Nephron (organoid): ENCODE results near the gene NOP56.
"Not testable (repeated sequence)": the region's sequence is repeated elsewhere in the genome, so short reads cannot be mapped to it uniquely, and the experiment has no call there.

Experiments used
- H3K27ac Mint-ChIP-seq, 3 experiments: 2 replicates each; pipeline ENCODE4 v1.8.0; 2020; ENCODE audit warnings: mixed read lengths in 3 of 3, mild to moderate bottlenecking in 2 of 3, moderate library complexity in 1 of 3
- H3K27me3 Mint-ChIP-seq: 2 replicates; pipeline ENCODE4 v1.8.0; 2021; ENCODE audit warnings: low read depth, mild to moderate bottlenecking, moderate library complexity, mixed read lengths
- H3K36me3 Mint-ChIP-seq: 2 replicates; pipeline ENCODE4 v1.8.0; 2020; ENCODE audit warnings: low read depth, mixed read lengths
- H3K4me1 Mint-ChIP-seq: 2 replicates; pipeline ENCODE4 v1.8.0; 2020; ENCODE audit warnings: mixed read lengths
- H3K4me3 Mint-ChIP-seq, 3 experiments: 2 replicates each; pipeline ENCODE4 v1.8.0; 2020; ENCODE audit warnings: mild to moderate bottlenecking in 3 of 3, mixed read lengths in 3 of 3, moderate library complexity in 2 of 3
- H3K9me3 Mint-ChIP-seq: 2 replicates; pipeline ENCODE4 v1.8.0; 2020; ENCODE audit warnings: mixed read lengths
- TF ChIP-seq, protein P1 (sequence below), 3 experiments: fragments of 200-600 bp; sonication (generic); IDR thresholded peaks; one replicate each; pipeline ENCODE4 v1.5.0; 2021; ENCODE audit warnings: antibody characterized with exemption in 3 of 3; ENCODE audit not compliant: unreplicated experiment in 3 of 3

Gene NOP56

DNA sequence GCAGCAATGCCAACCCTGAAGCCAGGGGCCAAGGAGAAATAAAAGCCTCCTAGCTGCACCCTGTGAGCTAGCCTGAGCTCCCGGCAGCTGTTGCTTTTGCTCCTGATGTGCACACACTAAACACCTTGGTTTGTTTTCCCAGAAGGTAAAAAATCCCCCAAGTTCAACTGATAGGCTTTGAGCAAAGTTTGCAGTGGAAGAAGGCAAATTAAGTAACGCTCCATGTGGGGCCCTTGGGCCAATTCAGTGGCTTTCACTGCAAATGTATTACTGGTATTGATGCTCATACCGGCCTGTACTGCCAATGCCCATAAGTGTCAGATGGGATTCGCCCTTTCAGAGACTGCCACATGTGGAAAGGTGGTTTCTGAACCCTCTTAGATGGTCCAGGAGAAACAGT lies 21.0 kb downstream of the NOP56 start:
- no peaks in the 10 kb centered on the region for H3K9me3 Mint-ChIP-seq
- peaks cover 24% of the 10 kb centered on the region for H3K27me3 Mint-ChIP-seq
- H3K36me3 Mint-ChIP-seq: no peaks in the 10 kb centered on the region
- TF ChIP-seq, protein P1, sequence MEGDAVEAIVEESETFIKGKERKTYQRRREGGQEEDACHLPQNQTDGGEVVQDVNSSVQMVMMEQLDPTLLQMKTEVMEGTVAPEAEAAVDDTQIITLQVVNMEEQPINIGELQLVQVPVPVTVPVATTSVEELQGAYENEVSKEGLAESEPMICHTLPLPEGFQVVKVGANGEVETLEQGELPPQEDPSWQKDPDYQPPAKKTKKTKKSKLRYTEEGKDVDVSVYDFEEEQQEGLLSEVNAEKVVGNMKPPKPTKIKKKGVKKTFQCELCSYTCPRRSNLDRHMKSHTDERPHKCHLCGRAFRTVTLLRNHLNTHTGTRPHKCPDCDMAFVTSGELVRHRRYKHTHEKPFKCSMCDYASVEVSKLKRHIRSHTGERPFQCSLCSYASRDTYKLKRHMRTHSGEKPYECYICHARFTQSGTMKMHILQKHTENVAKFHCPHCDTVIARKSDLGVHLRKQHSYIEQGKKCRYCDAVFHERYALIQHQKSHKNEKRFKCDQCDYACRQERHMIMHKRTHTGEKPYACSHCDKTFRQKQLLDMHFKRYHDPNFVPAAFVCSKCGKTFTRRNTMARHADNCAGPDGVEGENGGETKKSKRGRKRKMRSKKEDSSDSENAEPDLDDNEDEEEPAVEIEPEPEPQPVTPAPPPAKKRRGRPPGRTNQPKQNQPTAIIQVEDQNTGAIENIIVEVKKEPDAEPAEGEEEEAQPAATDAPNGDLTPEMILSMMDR (IDR thresholded peaks at IDR 0.05; ENCODE audit: unreplicated experiment in 3 of 3): no peak
- no peak overlapping the region for H3K27ac Mint-ChIP-seq
- H3K4me3 Mint-ChIP-seq: no peak overlapping the region
- H3K4me1 Mint-ChIP-seq: no peaks in the 10 kb centered on the region

DNA sequence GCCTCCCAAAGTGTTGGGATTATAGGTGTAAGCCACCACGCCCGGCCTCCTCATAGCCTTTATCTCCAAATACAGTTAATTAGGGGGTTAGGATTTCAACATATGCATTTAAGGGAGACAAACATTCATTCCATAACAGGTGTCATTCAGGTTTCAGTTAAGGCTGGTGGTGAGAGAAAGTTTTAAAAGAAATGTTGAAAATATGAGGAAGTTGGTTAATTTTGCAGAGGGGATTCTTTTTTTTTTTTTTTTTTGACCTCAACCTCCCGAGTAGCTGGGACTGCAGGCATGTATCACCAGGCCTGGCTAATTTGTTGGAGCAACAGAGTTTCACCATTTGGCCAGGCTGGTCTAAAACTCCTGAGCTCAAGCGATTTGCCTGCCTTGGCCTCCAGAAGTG lies 27.6 kb downstream of the NOP56 start:
- H3K27ac Mint-ChIP-seq: no peak overlapping the region
- TF ChIP-seq, protein P1 (IDR thresholded peaks at IDR 0.05; ENCODE audit: unreplicated experiment in 3 of 3): no peak
- no peak overlapping the region for H3K4me3 Mint-ChIP-seq
- H3K4me1 Mint-ChIP-seq: no peaks in the 10 kb centered on the region
- no peaks in the 10 kb centered on the region for H3K36me3 Mint-ChIP-seq
- no peaks in the 10 kb centered on the region for H3K9me3 Mint-ChIP-seq
- peaks cover 33% of the 10 kb centered on the region for H3K27me3 Mint-ChIP-seq

DNA sequence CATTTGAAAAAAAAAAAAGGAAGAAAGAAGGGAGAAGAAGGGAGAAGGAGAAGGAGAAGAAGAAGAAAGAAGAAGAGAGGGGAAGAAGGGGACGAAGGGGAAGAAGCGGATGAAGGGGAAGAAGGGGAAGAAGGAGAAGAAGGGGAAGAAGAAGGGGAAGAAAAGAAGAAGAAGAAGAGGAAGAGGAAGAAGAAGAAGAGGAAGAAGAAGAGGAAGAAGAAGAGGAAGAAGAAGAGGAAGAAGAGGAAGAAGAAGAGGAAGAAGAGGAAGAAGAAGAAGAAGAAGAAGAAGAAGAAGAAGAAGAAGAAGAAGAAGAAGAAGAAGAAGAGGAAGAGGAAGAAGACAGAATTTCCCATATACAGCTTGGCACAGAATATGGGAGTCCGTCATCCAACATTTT lies 29.6 kb downstream of the NOP56 start:
- not testable (repeated sequence) for H3K9me3 Mint-ChIP-seq, H3K27ac Mint-ChIP-seq, H3K36me3 Mint-ChIP-seq, H3K4me3 Mint-ChIP-seq, H3K4me1 Mint-ChIP-seq
- H3K27me3 Mint-ChIP-seq: peaks cover 47% of the 10 kb centered on the region

DNA sequence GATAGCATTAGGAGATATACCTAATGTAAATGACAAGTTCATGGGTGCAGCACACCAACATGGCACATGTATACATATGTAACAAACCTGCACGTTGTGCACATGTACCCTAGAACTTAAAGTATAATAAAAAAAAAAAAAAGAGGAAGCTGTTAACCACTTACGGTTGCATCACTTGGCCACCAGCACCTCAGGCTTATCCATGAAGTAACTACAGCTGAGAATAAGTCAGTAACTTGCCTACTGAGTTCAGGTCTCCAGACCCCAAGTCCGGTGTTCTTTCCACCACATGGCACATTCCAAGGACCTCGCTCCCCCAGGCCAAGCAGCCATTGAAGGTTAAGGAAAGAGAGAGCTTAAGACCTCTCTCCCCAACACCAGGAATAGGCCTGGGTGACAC lies 32.4 kb downstream of the NOP56 start:
- not testable (repeated sequence) for H3K4me1 Mint-ChIP-seq, H3K9me3 Mint-ChIP-seq, H3K27ac Mint-ChIP-seq, H3K36me3 Mint-ChIP-seq, H3K4me3 Mint-ChIP-seq
- peaks cover 71% of the 10 kb centered on the region for H3K27me3 Mint-ChIP-seq

DNA sequence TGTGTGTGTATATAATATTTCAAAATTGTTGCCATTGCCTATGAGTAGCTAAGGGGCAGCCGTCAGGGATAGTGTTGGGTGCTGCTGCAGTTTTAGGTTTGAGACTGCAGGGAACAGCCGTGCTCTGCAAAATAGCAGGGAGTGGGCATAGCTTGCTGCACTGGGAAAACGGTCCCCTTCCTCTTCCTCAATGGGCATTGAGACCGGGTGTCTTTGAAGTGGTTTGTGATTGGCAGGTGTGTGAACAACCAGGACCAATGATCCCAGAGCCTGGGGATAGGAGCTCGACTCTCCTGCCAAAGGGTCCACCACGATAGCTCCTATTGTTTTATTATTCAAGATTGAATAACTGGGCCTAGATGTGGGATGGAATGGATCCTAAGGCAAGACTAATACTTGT lies 35.1 kb downstream of the NOP56 start:
- no peak overlapping the region for H3K4me3 Mint-ChIP-seq
- TF ChIP-seq, protein P1 (IDR thresholded peaks at IDR 0.05; ENCODE audit: unreplicated experiment in 3 of 3): no peak
- no peaks in the 10 kb centered on the region for H3K36me3 Mint-ChIP-seq
- no peak overlapping the region for H3K27ac Mint-ChIP-seq
- peaks cover 80% of the 10 kb centered on the region for H3K27me3 Mint-ChIP-seq
- H3K9me3 Mint-ChIP-seq: no peaks in the 10 kb centered on the region
- H3K4me1 Mint-ChIP-seq: peaks cover 20% of the 10 kb centered on the region

DNA sequence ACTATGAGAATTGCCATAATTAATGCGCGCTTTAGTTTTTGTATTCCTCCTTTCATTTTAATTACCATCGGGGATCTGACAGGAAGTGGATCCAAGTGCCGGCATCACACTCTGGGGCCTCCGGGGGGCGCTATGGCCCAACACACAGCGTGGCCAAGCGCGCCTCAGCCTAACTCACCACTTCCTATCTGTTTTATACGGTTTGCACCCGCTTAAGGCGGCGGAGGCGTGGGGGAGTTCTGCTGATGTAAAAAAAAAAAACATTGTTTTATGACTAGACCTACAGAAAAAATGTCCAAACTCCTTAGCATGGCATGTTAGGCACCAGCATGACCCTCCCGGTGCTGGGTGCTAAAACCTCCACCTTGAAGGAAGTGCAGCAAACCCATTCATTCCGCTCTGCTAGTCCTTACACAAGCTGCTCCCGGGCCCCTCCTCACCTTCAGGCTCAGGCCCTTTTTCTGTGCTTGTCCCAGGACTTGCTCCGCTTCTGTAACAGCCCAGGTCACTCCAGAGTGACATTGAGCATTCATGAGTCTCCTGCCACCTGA lies 35.7 kb downstream of the NOP56 start:
- TF ChIP-seq, protein P1 (IDR thresholded peaks at IDR 0.05; ENCODE audit: unreplicated experiment in 3 of 3): peak; percentile 63 to 81 (median 75)
- no peaks in the 10 kb centered on the region for H3K36me3 Mint-ChIP-seq

DNA sequence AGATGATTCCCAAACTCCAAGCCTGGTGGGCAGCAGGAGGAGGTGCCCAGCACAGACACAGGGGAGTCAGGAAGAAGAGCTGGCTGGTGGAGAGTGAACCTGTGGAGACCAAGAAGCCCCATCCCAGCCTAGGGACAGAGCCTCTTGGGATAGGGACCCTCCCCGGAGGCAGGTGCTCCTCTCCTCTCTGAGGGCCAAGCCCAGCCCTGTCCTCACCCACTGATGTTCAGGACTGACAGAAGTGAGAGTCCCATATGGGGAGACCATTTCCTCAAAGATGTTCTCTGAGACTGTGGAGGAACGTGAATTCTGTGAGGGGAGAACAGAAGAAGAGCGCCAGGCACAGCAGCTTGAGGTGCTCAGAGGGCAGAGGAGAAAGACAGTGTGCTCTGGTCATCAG lies 37.8 kb downstream of the NOP56 start:
- Mint-ChIP-seq H3K27me3 (peaks cover 83% of the 10 kb centered on the region), H3K36me3 (no peaks in the 10 kb centered on the region), H3K9me3 (no peaks in the 10 kb centered on the region)

More for the DNA sequence above, 35.7 kb downstream of the NOP56 start:
- no peaks in the 10 kb centered on the region for H3K9me3 Mint-ChIP-seq
- no peak overlapping the region for H3K27ac Mint-ChIP-seq
- H3K4me1 Mint-ChIP-seq: peaks cover 20% of the 10 kb centered on the region
- H3K27me3 Mint-ChIP-seq: peaks cover 76% of the 10 kb centered on the region
- peak overlapping the region; percentile 14 to 24 (median 23) for H3K4me3 Mint-ChIP-seq

More for the DNA sequence above, 37.8 kb downstream of the NOP56 start:
- Mint-ChIP-seq H3K4me3 (peak overlapping the region; percentile 26 to 48 (median 38)), H3K27ac (no peak overlapping the region), H3K4me1 (peaks cover 27% of the 10 kb centered on the region)
- TF ChIP-seq, protein P1 (IDR thresholded peaks at IDR 0.05; ENCODE audit: unreplicated experiment in 3 of 3): no peak
